ENCODE results near the gene SLC7A5.
"Not testable (repeated sequence)": the region's sequence is repeated elsewhere in the genome, so short reads cannot be mapped to it uniquely, and the experiment has no call there.

SLC7A5 gene

GRCh38 chr16:87912691-87913090 lies 43.4 kb upstream of the SLC7A5 start:
- not testable (repeated sequence) for DNase-seq (ENCODE audit: low read depth in 1 of 2, low spot score in 1 of 2); H3K27ac ChIP-seq (replicated peaks); H3K4me3 ChIP-seq (replicated peaks; ENCODE audit: insufficient read depth, low read length); H3K27me3 ChIP-seq (ENCODE audit: insufficient read depth, poor library complexity, severe bottlenecking)

GRCh38 chr16:87911106-87911763 lies 41.9 kb upstream of the SLC7A5 start:
- not testable (repeated sequence) for H3K27me3 ChIP-seq (ENCODE audit: insufficient read depth, poor library complexity, severe bottlenecking); H3K4me3 ChIP-seq (replicated peaks; ENCODE audit: insufficient read depth, low read length); DNase-seq (ENCODE audit: low read depth in 1 of 2, low spot score in 1 of 2); H3K27ac ChIP-seq (replicated peaks)

- DNase-seq (ENCODE audit: low read depth in 1 of 2, low spot score in 1 of 2): peak in 1 of 2 experiments; percentile 53
- peak; percentile 23 for TF ChIP-seq CTCF (IDR thresholded peaks at IDR 0.05; ENCODE audit: insufficient read depth, low read length)
- not testable (repeated sequence) for H3K27ac ChIP-seq (replicated peaks); H3K4me3 ChIP-seq (replicated peaks; ENCODE audit: insufficient read depth, low read length); H3K27me3 ChIP-seq (ENCODE audit: insufficient read depth, poor library complexity, severe bottlenecking)
These were observed 40.1 kb upstream of the SLC7A5 start for GRCh38 chr16:87909203-87909935.

GRCh38 chr16:87908101-87908500 lies 38.8 kb upstream of the SLC7A5 start:
- H3K27ac ChIP-seq (replicated peaks); H3K27me3 ChIP-seq (ENCODE audit: insufficient read depth, poor library complexity, severe bottlenecking); H3K4me3 ChIP-seq (replicated peaks; ENCODE audit: insufficient read depth, low read length); DNase-seq (ENCODE audit: low read depth in 1 of 2, low spot score in 1 of 2): not testable (repeated sequence)

GRCh38 chr16:87905521-87905920 lies 36.2 kb upstream of the SLC7A5 start:
- not testable (repeated sequence) for DNase-seq (ENCODE audit: low read depth in 1 of 2, low spot score in 1 of 2)

GRCh38 chr16:87904963-87905362 lies 35.7 kb upstream of the SLC7A5 start:
- H3K27me3 ChIP-seq (ENCODE audit: insufficient read depth, poor library complexity, severe bottlenecking); H3K4me3 ChIP-seq (replicated peaks; ENCODE audit: insufficient read depth, low read length); DNase-seq (ENCODE audit: low read depth in 1 of 2, low spot score in 1 of 2); H3K27ac ChIP-seq (replicated peaks): not testable (repeated sequence)

More at GRCh38 chr16:87905521-87905920, 36.2 kb upstream of the SLC7A5 start:
- H3K4me3 ChIP-seq (replicated peaks; ENCODE audit: insufficient read depth, low read length); H3K27me3 ChIP-seq (ENCODE audit: insufficient read depth, poor library complexity, severe bottlenecking); H3K27ac ChIP-seq (replicated peaks): not testable (repeated sequence)

GRCh38 chr16:87900489-87900888 lies 31.2 kb upstream of the SLC7A5 start:
- DNase-seq (ENCODE audit: low read depth in 1 of 2, low spot score in 1 of 2); H3K4me3 ChIP-seq (replicated peaks; ENCODE audit: insufficient read depth, low read length); H3K27me3 ChIP-seq (ENCODE audit: insufficient read depth, poor library complexity, severe bottlenecking); H3K27ac ChIP-seq (replicated peaks): not testable (repeated sequence)

- H3K27me3 ChIP-seq (ENCODE audit: insufficient read depth, poor library complexity, severe bottlenecking): no peaks in the 10 kb centered on the region
- H3K27ac ChIP-seq (replicated peaks): no peak overlapping the region
- H3K4me3 ChIP-seq (replicated peaks; ENCODE audit: insufficient read depth, low read length): no peak overlapping the region
- TF ChIP-seq GABPA (IDR thresholded peaks at IDR 0.05; ENCODE audit: low read depth) (no peak), SPI1 (IDR thresholded peaks at IDR 0.05; ENCODE audit: borderline replicate concordance, low read depth) (no peak), CTCF (IDR thresholded peaks at IDR 0.05; ENCODE audit: insufficient read depth, low read length) (no peak), POLR2AphosphoS5 (IDR thresholded peaks at IDR 0.05; ENCODE audit: low read depth) (no peak), REST (IDR thresholded peaks at IDR 0.05; ENCODE audit: insufficient replicate concordance, low read depth) (no peak)
- no peak for DNase-seq (ENCODE audit: low read depth in 1 of 2, low spot score in 1 of 2)
These were observed 28.5 kb upstream of the SLC7A5 start for GRCh38 chr16:87897521-87898505.

GRCh38 chr16:87896924-87897520 lies 27.7 kb upstream of the SLC7A5 start:
- not testable (repeated sequence) for H3K27me3 ChIP-seq (ENCODE audit: insufficient read depth, poor library complexity, severe bottlenecking); H3K4me3 ChIP-seq (replicated peaks; ENCODE audit: insufficient read depth, low read length); H3K27ac ChIP-seq (replicated peaks); DNase-seq (ENCODE audit: low read depth in 1 of 2, low spot score in 1 of 2)

Data from HL-60 (cell line).